IMR-90 (cell line): ENCODE measurements around the gene SDK1. TPM values are rescaled to one million over a fixed set of nuclear protein-coding genes. Genes with fewer than 3 reads are reported as not detected.

ENCODE experiments used
- ATAC-seq: fragments of 200-7000 bp; cut with Tn5 transposase; 2 replicates; pipeline ENCODE4 v1.9.1; 2020; ENCODE audit warnings: low read depth, mild to moderate bottlenecking, moderate library complexity
- BruUV-seq: library from RNA; stranded (reverse); fragments of 400-500 nt; replicated peaks from 2 replicates; lab custom pipeline; 2021; lab: Mats Ljungman, UMichigan
- CTCF ChIA-PET: fragments of 300-600 bp; formaldehyde crosslinking; extraction: SDS; loops from one replicate; lab custom pipeline; 2021; ENCODE audit warnings: antibody characterized with exemption; lab: Yijun Ruan, JAX
- POLR2A ChIA-PET: fragments of 300-600 bp; sonication (Branson Sonifier 250); formaldehyde crosslinking; loops from one replicate; lab custom pipeline; 2022; ENCODE audit warnings: antibody characterized with exemption; ENCODE audit not compliant: unreplicated experiment; lab: Charles Lee
- DNase-seq: peaks from one replicate; pipeline ENCODE4 v3.0.0; 2013
- H2AFZ ChIP-seq: replicated peaks from 2 replicates; pipeline ENCODE3; 2013; ENCODE audit warnings: low read length, mild to moderate bottlenecking; ENCODE audit not compliant: poor library complexity
- H2AK5ac ChIP-seq: 2 replicates; pipeline ENCODE4 v1.6.1; 2013; ENCODE audit warnings: low read depth, low read length, inconsistent platforms
- H2AK9ac ChIP-seq: replicated peaks from 2 replicates; pipeline ENCODE3; 2013; ENCODE audit warnings: mild to moderate bottlenecking, low read depth, low read length, moderate library complexity; ENCODE audit not compliant: poor library complexity
- H2BK120ac ChIP-seq: 2 replicates; pipeline ENCODE4 v1.6.1; 2013; ENCODE audit warnings: low read depth, low read length, inconsistent platforms
- H2BK15ac ChIP-seq: 3 replicates; pipeline ENCODE4 v1.6.1; 2013; ENCODE audit warnings: low read depth, low read length, inconsistent platforms
- H2BK20ac ChIP-seq: 2 replicates; pipeline ENCODE4 v1.6.1; 2013; ENCODE audit warnings: low read depth, mild to moderate bottlenecking, inconsistent platforms, low read length, moderate library complexity
- H2BK5ac ChIP-seq: 2 replicates; pipeline ENCODE4 v1.6.1; 2013; ENCODE audit warnings: mild to moderate bottlenecking, low read depth, low read length, inconsistent platforms; ENCODE audit not compliant: poor library complexity, severe bottlenecking
- H3K14ac ChIP-seq: replicated peaks from 2 replicates; pipeline ENCODE4 v1.6.1; 2013; ENCODE audit warnings: low read depth, low read length, inconsistent platforms
- H3K18ac ChIP-seq: 2 replicates; pipeline ENCODE4 v1.6.1; 2013; ENCODE audit warnings: low read depth, low read length, control low read depth
- H3K23ac ChIP-seq: 2 replicates; pipeline ENCODE4 v1.6.1; 2013; ENCODE audit warnings: low read depth, low read length, inconsistent platforms
- H3K27ac ChIP-seq: 2 replicates; pipeline ENCODE4 v1.5.1; 2013; ENCODE audit warnings: mild to moderate bottlenecking, control low read depth, low read length; ENCODE audit not compliant: insufficient read depth
- H3K27me3 ChIP-seq: 2 replicates; pipeline ENCODE4 v1.6.1; 2013; ENCODE audit warnings: low read length; ENCODE audit not compliant: control insufficient read depth, insufficient read depth
- H3K36me3 ChIP-seq: 2 replicates; pipeline ENCODE4 v1.6.1; 2013; ENCODE audit warnings: low read length, mixed read lengths; ENCODE audit not compliant: control insufficient read depth, insufficient read depth
- H3K4ac ChIP-seq: 2 replicates; pipeline ENCODE4 v1.6.1; 2013; ENCODE audit warnings: low read depth, low read length, inconsistent platforms
- H3K4me1 ChIP-seq: 2 replicates; pipeline ENCODE4 v1.6.1; 2013; ENCODE audit warnings: low read length, mixed read lengths; ENCODE audit not compliant: control insufficient read depth, insufficient read depth
- H3K4me2 ChIP-seq: 2 replicates; pipeline ENCODE4 v1.6.1; 2013; ENCODE audit warnings: low read depth, mild to moderate bottlenecking, control low read depth, low read length, moderate library complexity
- H3K4me3 ChIP-seq: 2 replicates; pipeline ENCODE4 v1.5.1; 2013; ENCODE audit warnings: low read depth, mild to moderate bottlenecking, control low read depth, low read length, moderate library complexity; ENCODE audit not compliant: insufficient read depth
- H3K56ac ChIP-seq: 2 replicates; pipeline ENCODE4 v1.6.1; 2013; ENCODE audit warnings: low read length, inconsistent platforms; ENCODE audit not compliant: insufficient read depth; ENCODE audit errors: extremely low read depth
- H3K79me1 ChIP-seq, 2 experiments: 2 replicates each; pipeline ENCODE4 v1.6.1; 2013; ENCODE audit warnings: low read length in 2 of 2, inconsistent platforms in 1 of 2, low read depth in 1 of 2
- H3K9ac ChIP-seq: 2 replicates; pipeline ENCODE4 v1.6.1; 2013; ENCODE audit warnings: low read depth, low read length, control low read depth
- H3K9me1 ChIP-seq: 2 replicates; pipeline ENCODE4 v1.6.1; 2013; ENCODE audit warnings: low read length, inconsistent platforms; ENCODE audit not compliant: insufficient read depth
- H3K9me3 ChIP-seq: 2 replicates; pipeline ENCODE4 v1.6.1; 2013; ENCODE audit warnings: low read length; ENCODE audit not compliant: control insufficient read depth, insufficient read depth
- H4K20me1 ChIP-seq: 2 replicates; pipeline ENCODE4 v1.6.1; 2013; ENCODE audit warnings: low read length, inconsistent platforms; ENCODE audit not compliant: insufficient read depth
- H4K5ac ChIP-seq: 2 replicates; pipeline ENCODE4 v1.6.1; 2013; ENCODE audit warnings: mild to moderate bottlenecking, low read depth, low read length, control low read depth
- H4K8ac ChIP-seq, 2 experiments: 2 replicates each; pipeline ENCODE4 v1.6.1; 2013; ENCODE audit warnings: low read depth in 2 of 2, low read length in 2 of 2, control low read depth in 1 of 2, inconsistent platforms in 1 of 2
- H4K91ac ChIP-seq: 2 replicates; pipeline ENCODE4 v1.6.1; 2013; ENCODE audit warnings: low read depth, low read length, inconsistent platforms; ENCODE audit not compliant: insufficient read depth
- NFE2L2 ChIP-seq: fragments of 150-350 bp; IDR thresholded peaks from 2 replicates; pipeline ENCODE4 v1.6.1; 2016; ENCODE audit warnings: low read depth, mild to moderate bottlenecking, low read length
- RCOR1 ChIP-seq: IDR thresholded peaks from 2 replicates; pipeline ENCODE4 v1.6.1; 2012; ENCODE audit warnings: mild to moderate bottlenecking, low read length, improper control_type of control experiment; ENCODE audit not compliant: insufficient replicate concordance
- WGBS, 2 experiments: methylation state at CpG; one replicate each; pipeline versions ENCODE4 v1.1.5 to v1.1.7; 2013; ENCODE audit warnings: missing lambda C conversion rate in 2 of 2; ENCODE audit not compliant: insufficient read length in 1 of 2; ENCODE audit errors: extremely low coverage in 2 of 2; 5-methylcytosine and 5-hydroxymethylcytosine counted together
- dilution Hi-C: fragments of 300-500 bp; cut with HindIII; formaldehyde crosslinking; loops from one replicate; pipeline ENCODE4 v1.14.3; 2018; ENCODE audit warnings: low sequenced_read_pairs; ENCODE audit not compliant: unreplicated experiment
- in situ Hi-C: fragments of 300-500 bp; cut with MboI; formaldehyde crosslinking; loops from 3 replicates; pipeline ENCODE4 v1.14.3; 2019; ENCODE audit warnings: low sequenced_read_pairs, inconsistent platforms, mixed read lengths
- intact Hi-C: fragments of 100-400 bp; cut with micrococcal nuclease; formaldehyde crosslinking; loops from 2 replicates; pipeline ENCODE4 v1.10.0; 2022
- polyA plus RNA-seq, 3 experiments: library from polyadenylated mRNA; depleted of rRNA; stranded (reverse); fragments of >200 nt; gene quantifications; 2 replicates each; pipeline ENCODE4 v1.2.3, GENCODE V29; 2012; ENCODE audit warnings: low replicate concordance in 1 of 3
- total RNA-seq: library from RNA; depleted of rRNA; stranded (reverse); fragments of >200 nt; gene quantifications from 2 replicates; pipeline ENCODE4 v1.2.3, GENCODE V29; 2012
- TF ChIP-seq, protein P1 (sequence below): conservative IDR thresholded peaks from 2 replicates; pipeline ENCODE4 v1.5.1; 2012; ENCODE audit warnings: mild to moderate bottlenecking, low read depth, low read length, improper control_type of control experiment

Gene SDK1
- total and polyA plus RNA-seq, 2 of the 4 experiments (the other 2 are of a cell fraction), result 1.5 to 1.6 TPM

GRCh38 chr7:3953946-3954345, 652.9 kb downstream of the SDK1 start:
- no peaks in the 10 kb centered on the region for H3K79me1 ChIP-seq
- H3K56ac ChIP-seq, result no peak overlapping the region
- ChIA-PET POLR2A (no interaction called here), CTCF (no interaction called here)
- no peak overlapping the region for H2AK9ac ChIP-seq
- H2BK20ac ChIP-seq, result no peak overlapping the region
- H3K18ac ChIP-seq, result no peak overlapping the region
- no peak overlapping the region for H3K23ac ChIP-seq
- no peak overlapping the region for H3K27ac ChIP-seq
- H2BK15ac ChIP-seq, result no peak overlapping the region
- dilution Hi-C loops, result no loop called here
- no peak overlapping the region for H4K8ac ChIP-seq
- H3K9me1 ChIP-seq, result no peaks in the 10 kb centered on the region
- in situ Hi-C loops, result no loop called here
- no peak overlapping the region for H2BK120ac ChIP-seq
- intact Hi-C loops, result no loop called here
- peaks cover 5% of the 10 kb centered on the region for H3K9me3 ChIP-seq
- H2AK5ac ChIP-seq, result no peak overlapping the region
- H3K4ac ChIP-seq, result no peak overlapping the region
- H2BK5ac ChIP-seq, result no peak overlapping the region
- TF ChIP-seq NFE2L2 (no peak), RCOR1 (no peak)
- TF ChIP-seq, protein P1, sequence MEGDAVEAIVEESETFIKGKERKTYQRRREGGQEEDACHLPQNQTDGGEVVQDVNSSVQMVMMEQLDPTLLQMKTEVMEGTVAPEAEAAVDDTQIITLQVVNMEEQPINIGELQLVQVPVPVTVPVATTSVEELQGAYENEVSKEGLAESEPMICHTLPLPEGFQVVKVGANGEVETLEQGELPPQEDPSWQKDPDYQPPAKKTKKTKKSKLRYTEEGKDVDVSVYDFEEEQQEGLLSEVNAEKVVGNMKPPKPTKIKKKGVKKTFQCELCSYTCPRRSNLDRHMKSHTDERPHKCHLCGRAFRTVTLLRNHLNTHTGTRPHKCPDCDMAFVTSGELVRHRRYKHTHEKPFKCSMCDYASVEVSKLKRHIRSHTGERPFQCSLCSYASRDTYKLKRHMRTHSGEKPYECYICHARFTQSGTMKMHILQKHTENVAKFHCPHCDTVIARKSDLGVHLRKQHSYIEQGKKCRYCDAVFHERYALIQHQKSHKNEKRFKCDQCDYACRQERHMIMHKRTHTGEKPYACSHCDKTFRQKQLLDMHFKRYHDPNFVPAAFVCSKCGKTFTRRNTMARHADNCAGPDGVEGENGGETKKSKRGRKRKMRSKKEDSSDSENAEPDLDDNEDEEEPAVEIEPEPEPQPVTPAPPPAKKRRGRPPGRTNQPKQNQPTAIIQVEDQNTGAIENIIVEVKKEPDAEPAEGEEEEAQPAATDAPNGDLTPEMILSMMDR, result no peak
- no peak overlapping the region for H3K4me3 ChIP-seq
- H3K27me3 ChIP-seq, result no peaks in the 10 kb centered on the region
- BruUV-seq, result no TSS peak
- WGBS, 2 experiments, result no CpG with 5 or more reads among the region's 7 CpGs
- H3K36me3 ChIP-seq, result no peaks in the 10 kb centered on the region
- no peak overlapping the region for H2AFZ ChIP-seq
- DNase-seq (no peak), ATAC-seq (no peak)
- no peak overlapping the region for H3K14ac ChIP-seq
- H3K4me2 ChIP-seq, result no peak overlapping the region
- H3K9ac ChIP-seq, result no peak overlapping the region
- H3K4me1 ChIP-seq, result peaks cover 4% of the 10 kb centered on the region; the same call in 1 of the 2 replicates
- no peak overlapping the region for H4K5ac ChIP-seq
- H4K91ac ChIP-seq, result no peak overlapping the region
- H4K20me1 ChIP-seq, result no peaks in the 10 kb centered on the region
